SU-DHL-6 (cell line): ENCODE results near the gene RHBG.

Source experiments
- CTCF ChIP-seq: fragments of 200-600 bp; sonication (generic); IDR thresholded peaks from one replicate; pipeline ENCODE4 v1.5.1; 2017; ENCODE audit warnings: antibody characterized with exemption, mild to moderate bottlenecking, low read length, moderate library complexity; ENCODE audit not compliant: insufficient read depth, poor library complexity, severe bottlenecking
- EZH2phosphoT487 ChIP-seq: fragments of 200-600 bp; sonication (generic), shearing (Covaris generic); conservative IDR thresholded peaks from 2 replicates; pipeline ENCODE4 v1.6.1; 2018; ENCODE audit warnings: mild to moderate bottlenecking, antibody characterized with exemption, low read length, moderate library complexity, mixed read lengths

- no peak for TF ChIP-seq CTCF
- TF ChIP-seq EZH2phosphoT487, result no peak
These were observed 48.0 kb downstream of the RHBG start for GRCh38 chr1:156416993-156417392.
